ENCODE data around the gene GABRB1. TPM values are rescaled to one million over a fixed set of nuclear protein-coding genes. Genes with fewer than 3 reads are reported as not detected.

The GABRB1 gene
- total and polyA plus RNA-seq, 12 donors, result 0.22 to 0.69 (median 0.48) TPM; not detected in 8

GRCh38 chr4:47002580-47002979 is 28.8 kb upstream of the GABRB1 start:
- 56 to 78% (median 70%) methylated on average over 1 of the region's 1 CpG for WGBS, 4 donors
- no peak overlapping the region for H3K27ac ChIP-seq
- intact Hi-C loops (cut with DNase I), result no loop called here
- H3K27me3 ChIP-seq, result no peaks in the 10 kb centered on the region
- TF ChIP-seq POLR2A (IDR thresholded peaks at IDR 0.05), result no peak
- no peak for TF ChIP-seq CTCF (IDR thresholded peaks at IDR 0.05)
- H3K4me1 ChIP-seq (replicated peaks in 1 of 2), result no peaks in the 10 kb centered on the region
- no peak overlapping the region for H3K4me3 ChIP-seq
- no peaks in the 10 kb centered on the region for H3K36me3 ChIP-seq (replicated peaks in 1 of 2)
- DNase-seq, result no peak
- no peaks in the 10 kb centered on the region for H3K9me3 ChIP-seq (replicated peaks in 1 of 3)

DNA sequence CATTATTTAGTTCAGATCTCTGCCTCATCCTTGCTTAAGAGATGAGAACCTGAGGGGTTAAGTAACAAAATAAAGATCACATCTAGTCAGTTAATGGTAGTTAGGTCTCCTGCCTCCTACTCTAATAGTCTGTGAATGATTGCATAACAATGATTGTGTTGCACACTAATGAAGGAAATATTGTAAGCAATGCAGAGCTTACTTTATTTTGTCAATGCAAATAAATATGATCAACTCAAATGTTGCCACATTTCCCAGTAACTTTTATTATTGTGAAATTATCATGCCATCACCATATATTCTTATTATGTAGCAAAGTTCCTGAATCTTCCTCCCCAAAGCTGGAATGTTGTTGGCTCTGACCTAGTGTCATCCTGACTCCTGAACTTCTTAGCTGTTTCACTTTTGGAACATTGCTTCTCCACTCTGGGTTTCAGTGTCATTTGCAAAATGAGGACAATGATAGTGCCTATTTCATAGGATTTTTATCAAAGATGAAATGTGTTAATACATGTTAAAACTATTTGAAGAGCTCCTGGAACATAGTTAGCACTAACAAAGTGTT is 20.9 kb upstream of the GABRB1 start:
- no peak overlapping the region for H3K27ac ChIP-seq
- no peaks in the 10 kb centered on the region for H3K27me3 ChIP-seq
- TF ChIP-seq POLR2A (IDR thresholded peaks at IDR 0.05) (no peak), CTCF (IDR thresholded peaks at IDR 0.05) (no peak)
- no peaks in the 10 kb centered on the region for H3K36me3 ChIP-seq (replicated peaks in 1 of 2)
- no peaks in the 10 kb centered on the region for H3K4me1 ChIP-seq (replicated peaks in 1 of 2)
- DNase-seq, result no peak
- no peak overlapping the region for H3K4me3 ChIP-seq
- intact Hi-C loops (cut with DNase I), result no loop called here
- H3K9me3 ChIP-seq (replicated peaks in 1 of 3), result no peaks in the 10 kb centered on the region

- Histone ChIP-seq H3K36me3 (replicated peaks in 1 of 2) (no peaks in the 10 kb centered on the region), H3K4me3 (no peak overlapping the region), H3K27ac (no peak overlapping the region), H3K27me3 (no peaks in the 10 kb centered on the region), H3K4me1 (replicated peaks in 1 of 2) (no peaks in the 10 kb centered on the region), H3K9me3 (replicated peaks in 1 of 3) (no peaks in the 10 kb centered on the region)
- 41 to 54% (median 49%) methylated on average over 2 of the region's 2 CpGs for WGBS, 4 donors
- TF ChIP-seq POLR2A (IDR thresholded peaks at IDR 0.05), result no peak
- TF ChIP-seq CTCF (IDR thresholded peaks at IDR 0.05), result no peak
- DNase-seq, result no peak
- intact Hi-C loops (cut with DNase I), result no loop called here
Measured at GRCh38 chr4:47010912-47011446, 20.4 kb upstream of the GABRB1 start.

GRCh38 chr4:47012676-47013075 is 18.7 kb upstream of the GABRB1 start:
- no peaks in the 10 kb centered on the region for H3K9me3 ChIP-seq (replicated peaks in 1 of 3)
- DNase-seq, result no peak
- no peaks in the 10 kb centered on the region for H3K4me1 ChIP-seq (replicated peaks in 1 of 2)
- intact Hi-C loops (cut with DNase I), result no loop called here
- no peak overlapping the region for H3K4me3 ChIP-seq
- TF ChIP-seq CTCF (IDR thresholded peaks at IDR 0.05) (no peak), POLR2A (IDR thresholded peaks at IDR 0.05) (no peak)
- H3K36me3 ChIP-seq (replicated peaks in 1 of 2), result no peaks in the 10 kb centered on the region
- H3K27ac ChIP-seq, result no peak overlapping the region
- no peaks in the 10 kb centered on the region for H3K27me3 ChIP-seq

Measured in adrenal gland (tissue), 12 donors.